ENCODE results near the gene SELPLG.

GRCh38 chr12:108619369-108620160 is 14.1 kb downstream of the SELPLG start:
- TF ChIP-seq CTCF (IDR thresholded peaks at IDR 0.05), result no peak
- TF ChIP-seq POLR2A (IDR thresholded peaks at IDR 0.05), result no peak

Measured in prostate gland (tissue), 2 donors.